Kidney glomerular epithelial cell (primary cell): Measurements from ENCODE around the gene RSPH10B2.
"Not testable (repeated sequence)": the region's sequence is repeated elsewhere in the genome, so short reads cannot be mapped to it uniquely, and the experiment has no call there.

Experiments used
- DNase-seq: peaks from one replicate; lab custom pipeline; 2025; lab: John Stamatoyannopoulos, UW

Gene RSPH10B2

GRCh38 chr7:6789353-6789752 lies 35.5 kb downstream of the RSPH10B2 start:
- DNase-seq: not testable (repeated sequence)

GRCh38 chr7:6792113-6792872 lies 38.4 kb downstream of the RSPH10B2 start:
- DNase-seq: peak; percentile 85

GRCh38 chr7:6794276-6794675 lies 40.4 kb downstream of the RSPH10B2 start:
- DNase-seq: not testable (repeated sequence)

- DNase-seq: not testable (repeated sequence)
These were observed 43.3 kb downstream of the RSPH10B2 start for GRCh38 chr7:6797218-6797617.

GRCh38 chr7:6798047-6798446 lies 44.1 kb downstream of the RSPH10B2 start:
- not testable (repeated sequence) for DNase-seq

- DNase-seq: not testable (repeated sequence)
These were observed 46.0 kb downstream of the RSPH10B2 start for GRCh38 chr7:6799887-6800286.

GRCh38 chr7:6800331-6800730 lies 46.4 kb downstream of the RSPH10B2 start:
- not testable (repeated sequence) for DNase-seq

- not testable (repeated sequence) for DNase-seq
These were observed 53.6 kb downstream of the RSPH10B2 start for GRCh38 chr7:6807393-6807918.

- DNase-seq: not testable (repeated sequence)
These were observed 54.1 kb downstream of the RSPH10B2 start for GRCh38 chr7:6807959-6808358.

GRCh38 chr7:6813011-6813410 lies 59.1 kb downstream of the RSPH10B2 start:
- DNase-seq: not testable (repeated sequence)

- not testable (repeated sequence) for DNase-seq
These were observed 61.6 kb downstream of the RSPH10B2 start for GRCh38 chr7:6815470-6815869.

GRCh38 chr7:6821622-6822021 lies 67.7 kb downstream of the RSPH10B2 start:
- not testable (repeated sequence) for DNase-seq

- DNase-seq: not testable (repeated sequence)
These were observed 71.6 kb downstream of the RSPH10B2 start for GRCh38 chr7:6825236-6826125.

GRCh38 chr7:6826151-6826550 lies 72.2 kb downstream of the RSPH10B2 start, which contains the start of gene CCZ1B:
Gene CCZ1B, minus strand, starts transcription at chr7:6826275. Its CDS starts 78 bp downstream, at chr7:6826197.
- peak; percentile 38 for DNase-seq

- DNase-seq: not testable (repeated sequence)
These were observed 73.3 kb downstream of the RSPH10B2 start for GRCh38 chr7:6827180-6827579.

GRCh38 chr7:6829616-6830015 lies 75.7 kb downstream of the RSPH10B2 start:
- not testable (repeated sequence) for DNase-seq

GRCh38 chr7:6830026-6830425 lies 76.1 kb downstream of the RSPH10B2 start:
- not testable (repeated sequence) for DNase-seq

- no peak for DNase-seq
These were observed 77.3 kb downstream of the RSPH10B2 start for GRCh38 chr7:6831018-6831725.

GRCh38 chr7:6833636-6834035 lies 79.7 kb downstream of the RSPH10B2 start:
- no peak for DNase-seq

- not testable (repeated sequence) for DNase-seq
These were observed 81.6 kb downstream of the RSPH10B2 start for GRCh38 chr7:6835521-6835920.

GRCh38 chr7:6837081-6837480 lies 83.2 kb downstream of the RSPH10B2 start:
- DNase-seq: not testable (repeated sequence)
